Left cardiac atrium (tissue), 2 donors: ENCODE measurements around the gene POLR2J2. TPM values are rescaled to one million over a fixed set of nuclear protein-coding genes. Genes with fewer than 3 reads are reported as not detected.

Source experiments
- total RNA-seq, 2 donors: library from RNA; stranded (reverse); fragmentation: NEBNext Ultra II Directional; extraction: Animal tissue kit (Norgen Biotek cat#: 25700); gene quantifications; one replicate each; pipeline ENCODE4 v1.2.1, GENCODE V29; 2021
- donor health status: DM: no; HTN: yes; CAD: no; lungs with severe emphysema.
- donor health status: DM: yes; HTN: yes; CAD: no.

POLR2J2 gene
- total RNA-seq, 2 donors from 2014 or later: 1.9 to 4.2 TPM

Other genes with a start within 250 kb of the POLR2J2 start
- gene ORAI2, start 238.1 kb downstream of the POLR2J2 start, total RNA-seq: 10 to 100 TPM in 1 of 2 donors, 1 to 10 TPM in 1; 6.0 to 12.1 TPM
- 1 to 10 TPM; 7.1 to 7.2 TPM for gene ALKBH4, start 206.8 kb downstream of the POLR2J2 start, total RNA-seq
- gene LRWD1, start 206.7 kb downstream of the POLR2J2 start, total RNA-seq: 10 to 100 TPM in 1 of 2 donors, 1 to 10 TPM in 1; 9.8 to 12.2 TPM
- gene POLR2J, start 192.7 kb downstream of the POLR2J2 start, total RNA-seq: 10 to 100 TPM; 42.9 to 52.7 TPM
- gene RASA4B, start 153.9 kb downstream of the POLR2J2 start, total RNA-seq: 10 to 100 TPM in 1 of 2 donors, 1 to 10 TPM in 1; 3.2 to 14.3 TPM
- gene UPK3BL2, start 128.0 kb downstream of the POLR2J2 start, total RNA-seq: 1 to 10 TPM; 2.9 to 3.1 TPM
- gene SPDYE2, start 120.4 kb downstream of the POLR2J2 start, total RNA-seq: not detected
- gene POLR2J3, start 99.1 kb downstream of the POLR2J2 start, total RNA-seq: 10 to 100 TPM in 1 of 2 donors, 1 to 10 TPM in 1; 9.2 to 14.6 TPM
- gene RASA4, start 54.9 kb downstream of the POLR2J2 start, total RNA-seq: 10 to 100 TPM; 16.2 to 33.5 TPM
- 10 to 100 TPM in 1 of 2 donors, 1 to 10 TPM in 1; 8.3 to 19.2 TPM for gene UPK3BL1, start 28.9 kb downstream of the POLR2J2 start, total RNA-seq
- gene SPDYE2B, start 21.3 kb downstream of the POLR2J2 start, total RNA-seq: not detected
- gene FAM185A, start 77.3 kb upstream of the POLR2J2 start, total RNA-seq: 1 to 10 TPM; 4.4 to 4.5 TPM
- gene LRRC17, start 241.3 kb upstream of the POLR2J2 start, total RNA-seq: 1 to 10 TPM; 2.5 to 5.9 TPM